ENCODE results near the gene SMIM35.

- no peak for TF ChIP-seq CTCF (IDR thresholded peaks at IDR 0.05; ENCODE audit: low read depth, low read length)
- TF ChIP-seq EZH2phosphoT487 (IDR thresholded peaks at IDR 0.05; ENCODE audit: low read depth): no peak
These were observed 110.3 kb downstream of the SMIM35 start for GRCh38 chr11:117976445-117976844.
